ENCODE results near the gene ASTN1. TPM values are rescaled to one million over a fixed set of nuclear protein-coding genes. Genes with fewer than 3 reads are reported as not detected.

The ASTN1 gene
- total RNA-seq, 3 donors from 2014 or later (not counting 1 experiment from before 2014, with no cell fraction given) = not detected

DNA sequence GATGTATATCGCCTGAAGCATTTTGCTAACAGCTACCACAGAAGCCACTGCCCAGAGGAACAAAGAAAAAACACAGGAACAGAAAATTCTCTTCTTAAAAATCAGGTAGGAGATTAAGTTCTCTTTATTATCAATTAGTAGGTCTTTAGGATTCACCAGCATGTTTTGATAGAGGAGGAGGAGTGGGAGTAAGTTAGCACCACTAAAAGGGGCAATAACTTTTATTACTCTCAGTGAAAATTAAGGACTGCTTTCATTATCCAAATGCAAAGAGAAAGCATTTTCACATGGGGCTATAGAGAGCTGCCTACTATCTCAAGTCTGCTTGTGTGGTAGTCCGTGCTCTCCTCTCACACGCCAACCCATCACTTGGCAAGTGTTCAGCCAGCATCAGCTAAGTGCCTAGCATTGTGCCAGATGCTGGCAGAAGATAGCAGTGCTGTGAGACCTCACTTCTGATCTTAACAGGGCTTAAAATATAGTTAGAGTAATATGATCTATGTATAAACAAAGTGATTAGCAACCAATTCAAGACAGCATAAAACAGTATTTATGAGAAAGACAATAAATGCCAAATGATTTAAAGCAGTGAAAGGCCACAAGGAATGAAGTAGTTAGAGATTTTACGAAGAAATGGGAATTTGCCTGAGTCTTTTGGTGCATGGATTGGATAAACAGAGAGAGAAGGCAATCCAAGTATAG, 39.8 kb downstream of the ASTN1 start:
- no peak for ATAC-seq
- H3K9me3 ChIP-seq (ENCODE audit: control insufficient read depth, insufficient read depth, low read length) = peaks cover 3% of the 10 kb centered on the region
- no peaks in the 10 kb centered on the region for H3K27me3 ChIP-seq (ENCODE audit: control insufficient read depth, insufficient read depth, low read length)
- no peak overlapping the region for H3K27ac ChIP-seq (ENCODE audit: low read length)
- no peaks in the 10 kb centered on the region for H3K36me3 Mint-ChIP-seq
- no peaks in the 10 kb centered on the region for H3K27me3 Mint-ChIP-seq (ENCODE audit: low read depth in 2 of 2)
- intact Hi-C loops (cut with micrococcal nuclease) = no loop called here
- H3K27ac Mint-ChIP-seq = no peak overlapping the region
- H3K4me3 ChIP-seq (ENCODE audit: low read length) = no peak overlapping the region
- H3K36me3 ChIP-seq (ENCODE audit: control insufficient read depth, insufficient read depth, low read length) = no peaks in the 10 kb centered on the region
- no peak for DNase-seq
- no peaks in the 10 kb centered on the region for H3K4me1 ChIP-seq (ENCODE audit: control insufficient read depth, insufficient read depth, low read length)
- no peaks in the 10 kb centered on the region for H3K4me1 Mint-ChIP-seq
- H3K4me3 Mint-ChIP-seq = no peak overlapping the region
- peaks cover 7 to 11% of the 10 kb centered on the region in 2 donors for H3K9me3 Mint-ChIP-seq
- no peak for TF ChIP-seq CTCF (IDR thresholded peaks at IDR 0.05)
- WGBS (ENCODE audit: insufficient coverage) = 79% methylated on average over 3 of the region's 4 CpGs

DNA sequence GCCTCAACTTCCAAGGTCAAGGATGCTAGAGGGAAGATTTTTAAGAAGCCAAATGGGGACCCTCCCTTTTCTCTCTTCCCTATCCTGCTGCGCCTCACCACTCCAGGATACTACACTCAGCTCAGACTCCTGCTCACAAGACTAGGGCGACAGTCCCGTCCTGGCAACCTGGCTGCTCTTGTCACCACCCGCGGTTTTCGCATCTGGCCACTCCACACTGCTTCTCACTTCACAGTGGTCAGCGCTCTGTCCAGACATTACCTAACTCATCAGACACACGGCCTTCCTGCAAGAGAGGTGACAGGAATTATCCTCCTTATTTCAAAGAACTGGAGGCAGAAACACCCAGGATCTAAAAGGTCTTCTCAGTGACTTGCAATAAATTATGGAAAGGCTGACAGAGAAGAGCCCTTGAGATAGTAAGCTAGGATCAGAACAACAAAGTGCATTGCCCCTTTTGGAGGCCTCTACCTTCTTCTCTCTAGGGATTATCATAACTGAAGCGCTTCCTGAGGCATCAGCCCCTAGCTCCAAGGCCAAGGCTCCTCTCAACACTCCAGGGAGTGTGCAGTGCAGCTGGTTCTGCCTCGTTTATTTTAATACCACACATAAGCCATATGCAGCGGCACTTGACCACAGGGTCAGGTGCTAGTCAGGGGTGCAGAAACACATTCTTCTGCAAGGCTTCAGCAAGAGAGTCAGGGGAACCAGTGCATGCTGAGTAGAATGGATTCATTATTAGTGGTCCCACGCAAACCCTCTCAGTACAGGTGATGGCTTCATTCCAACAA, 41.9 kb downstream of the ASTN1 start:
- intact Hi-C loops (cut with micrococcal nuclease) = no loop called here
- Histone ChIP-seq H3K4me1 (ENCODE audit: control insufficient read depth, insufficient read depth, low read length) (no peaks in the 10 kb centered on the region), H3K9me3 (ENCODE audit: control insufficient read depth, insufficient read depth, low read length) (peaks cover 3% of the 10 kb centered on the region), H3K36me3 (ENCODE audit: control insufficient read depth, insufficient read depth, low read length) (no peaks in the 10 kb centered on the region), H3K27me3 (ENCODE audit: control insufficient read depth, insufficient read depth, low read length) (no peaks in the 10 kb centered on the region), H3K27ac (ENCODE audit: low read length) (no peak overlapping the region), H3K4me3 (ENCODE audit: low read length) (no peak overlapping the region)
- H3K36me3 Mint-ChIP-seq = no peaks in the 10 kb centered on the region
- WGBS (ENCODE audit: insufficient coverage) = 83% methylated on average over 12 of the region's 12 CpGs
- H3K4me3 Mint-ChIP-seq = no peak overlapping the region
- DNase-seq (no peak), ATAC-seq (no peak)
- no peak for TF ChIP-seq CTCF (IDR thresholded peaks at IDR 0.05)
- H3K9me3 Mint-ChIP-seq = peaks cover 7% of the 10 kb centered on the region in 2 donors
- no peaks in the 10 kb centered on the region for H3K4me1 Mint-ChIP-seq
- H3K27ac Mint-ChIP-seq = no peak overlapping the region
- no peaks in the 10 kb centered on the region for H3K27me3 Mint-ChIP-seq (ENCODE audit: low read depth in 2 of 2)

- ATAC-seq = no peak
- Mint-ChIP-seq H3K27me3 (ENCODE audit: low read depth in 2 of 2) (no peaks in the 10 kb centered on the region), H3K4me3 (no peak overlapping the region), H3K4me1 (no peaks in the 10 kb centered on the region), H3K36me3 (no peaks in the 10 kb centered on the region), H3K9me3 (peaks cover 7% of the 10 kb centered on the region in 2 donors), H3K27ac (no peak overlapping the region)
- no CpG with 5 or more reads among the region's 4 CpGs for WGBS (ENCODE audit: insufficient coverage)
- Histone ChIP-seq H3K27me3 (ENCODE audit: control insufficient read depth, insufficient read depth, low read length) (no peaks in the 10 kb centered on the region), H3K27ac (ENCODE audit: low read length) (no peak overlapping the region), H3K9me3 (ENCODE audit: control insufficient read depth, insufficient read depth, low read length) (peaks cover 3% of the 10 kb centered on the region), H3K4me1 (ENCODE audit: control insufficient read depth, insufficient read depth, low read length) (no peaks in the 10 kb centered on the region), H3K4me3 (ENCODE audit: low read length) (no peak overlapping the region), H3K36me3 (ENCODE audit: control insufficient read depth, insufficient read depth, low read length) (no peaks in the 10 kb centered on the region)
- DNase-seq = no peak
- no peak for TF ChIP-seq CTCF (IDR thresholded peaks at IDR 0.05)
- intact Hi-C loops (cut with micrococcal nuclease) = no loop called here
These were observed 45.2 kb downstream of the ASTN1 start for GRCh38 chr1:177119311-177119710.

Data from natural killer cell (primary cell).